A549 (cell line): ENCODE data around the gene TXLNG.

Experiments
- CHD2 ChIP-seq: fragments of 150-350 bp; IDR thresholded peaks from 2 replicates; pipeline ENCODE4 v1.6.1; 2014; ENCODE audit warnings: low read length; ENCODE audit not compliant: partially characterized antibody
- CTCF ChIP-seq: fragments of >200 bp; sonication (Bioruptor Twin); formaldehyde crosslinking; IDR thresholded peaks from 3 replicates; pipeline ENCODE4 v1.5.1; 2016
- JUN ChIP-seq, 2 experiments: fragments of >200 bp; sonication (Bioruptor Twin); formaldehyde crosslinking; IDR thresholded peaks; 2 replicates in 1 of 2; 3 replicates in 1 of 2; pipeline ENCODE4 v1.6.1; 2016 to 2017
- RAD21 ChIP-seq, 2 experiments: fragments of >200 bp in 1 of 2; sonication (Bioruptor Twin) in 1 of 2; formaldehyde crosslinking in 1 of 2; IDR thresholded peaks in 1 of 2; conservative IDR thresholded peaks in 1 of 2; 2 replicates in 1 of 2; 3 replicates in 1 of 2; pipeline ENCODE4 v1.6.1; 2012 to 2018; ENCODE audit warnings: inconsistent platforms in 1 of 2
- RCOR1 ChIP-seq: fragments of 150-350 bp; IDR thresholded peaks from 2 replicates; pipeline ENCODE4 v1.6.1; 2014; ENCODE audit warnings: antibody characterized with exemption, low read length, low read depth
- USF2 ChIP-seq: fragments of 450-650 bp; IDR thresholded peaks from 2 replicates; pipeline ENCODE4 v1.6.1; 2014; ENCODE audit warnings: antibody characterized with exemption

- TF ChIP-seq JUN (IDR thresholded peaks at IDR 0.05), result no peak
- TF ChIP-seq CTCF, result no peak
- no peak for TF ChIP-seq CHD2
- TF ChIP-seq RCOR1, result no peak
- TF ChIP-seq RAD21 (conservative IDR thresholded peaks at IDR 0.05 in 1 of 2, IDR thresholded peaks at IDR 0.05 in 1 of 2), result no peak
- no peak for TF ChIP-seq USF2
Observed at GRCh38 chrX:16778545-16778944, 7.7 kb upstream of the TXLNG start.
